NCI-H524 (cell line): ENCODE measurements around the gene NBPF4.
"Not testable (repeated sequence)": the region's sequence is repeated elsewhere in the genome, so short reads cannot be mapped to it uniquely, and the experiment has no call there.

Experiments used
- DNase-seq, 2 experiments: peaks; one replicate each; lab custom pipeline; 2025; lab: John Stamatoyannopoulos, UW

NBPF4 gene

GRCh38 chr1:108243976-108244375 lies at the start of gene NBPF4:
Gene NBPF4 (minus strand): TSS chr1:108244076. CDS start chr1:108243761, 315 bp downstream.
- not testable (repeated sequence) for DNase-seq

- DNase-seq: not testable (repeated sequence)
Observed at GRCh38 chr1:108282528-108283257, 38.8 kb upstream of the NBPF4 start.

GRCh38 chr1:108272485-108273327 lies 28.8 kb upstream of the NBPF4 start:
- DNase-seq: not testable (repeated sequence)

GRCh38 chr1:108267097-108267496 lies 23.2 kb upstream of the NBPF4 start:
- DNase-seq: not testable (repeated sequence)

GRCh38 chr1:108261967-108262366 lies 18.1 kb upstream of the NBPF4 start:
- not testable (repeated sequence) for DNase-seq

- DNase-seq: not testable (repeated sequence)
Observed at GRCh38 chr1:108261519-108261918, 17.6 kb upstream of the NBPF4 start.

- not testable (repeated sequence) for DNase-seq
Observed at GRCh38 chr1:108260578-108261259, 16.8 kb upstream of the NBPF4 start.

- DNase-seq: not testable (repeated sequence)
Observed at GRCh38 chr1:108255426-108255825, 11.6 kb upstream of the NBPF4 start.

- DNase-seq: not testable (repeated sequence)
Observed at GRCh38 chr1:108239426-108239825, 4.5 kb downstream of the NBPF4 start.

GRCh38 chr1:108235308-108235707 lies 8.6 kb downstream of the NBPF4 start:
- DNase-seq: not testable (repeated sequence)

GRCh38 chr1:108232183-108232582 lies 11.7 kb downstream of the NBPF4 start:
- not testable (repeated sequence) for DNase-seq

- DNase-seq: not testable (repeated sequence)
Observed at GRCh38 chr1:108229976-108230375, 13.9 kb downstream of the NBPF4 start.

GRCh38 chr1:108227772-108228171 lies 16.1 kb downstream of the NBPF4 start:
- DNase-seq: not testable (repeated sequence)

GRCh38 chr1:108226855-108227254 lies 17.0 kb downstream of the NBPF4 start:
- not testable (repeated sequence) for DNase-seq

- not testable (repeated sequence) for DNase-seq
Observed at GRCh38 chr1:108223226-108223625, 20.6 kb downstream of the NBPF4 start.

- not testable (repeated sequence) for DNase-seq
Observed at GRCh38 chr1:108217515-108218174, 26.2 kb downstream of the NBPF4 start.

GRCh38 chr1:108217007-108217406 lies 26.9 kb downstream of the NBPF4 start:
- DNase-seq: not testable (repeated sequence)

- not testable (repeated sequence) for DNase-seq
Observed at GRCh38 chr1:108216028-108216890, 27.6 kb downstream of the NBPF4 start.

- peak in 1 of 2 experiments; percentile 38 for DNase-seq
Observed at GRCh38 chr1:108214641-108215465, 29.0 kb downstream of the NBPF4 start.

GRCh38 chr1:108211014-108211413 lies 32.9 kb downstream of the NBPF4 start:
- no peak for DNase-seq
